Progenitor cell of endocrine pancreas (in vitro differentiated cells): ENCODE data around the gene KLHL18. TPM values are rescaled to one million over a fixed set of nuclear protein-coding genes. Genes with fewer than 3 reads are reported as not detected.
"Not testable (repeated sequence)": the region's sequence is repeated elsewhere in the genome, so short reads cannot be mapped to it uniquely, and the experiment has no call there.

Source experiments
- DNase-seq: peaks from one replicate; pipeline ENCODE4 v3.0.0; 2021; ENCODE audit warnings: low spot score; ENCODE audit not compliant: unreplicated experiment
- H3K27ac Mint-ChIP-seq: 2 replicates; pipeline ENCODE4 v1.8.0; 2021; ENCODE audit warnings: mild to moderate bottlenecking, moderate library complexity, mixed read lengths
- H3K27me3 Mint-ChIP-seq: 2 replicates; pipeline ENCODE4 v1.8.0; 2021; ENCODE audit warnings: mixed read lengths
- H3K36me3 Mint-ChIP-seq: 2 replicates; pipeline ENCODE4 v1.8.0; 2022; ENCODE audit warnings: mixed read lengths; ENCODE audit not compliant: insufficient read depth
- H3K4me1 Mint-ChIP-seq: 2 replicates; pipeline ENCODE4 v1.8.0; 2021; ENCODE audit warnings: low read depth, mixed read lengths
- H3K4me3 Mint-ChIP-seq: 2 replicates; pipeline ENCODE4 v1.8.0; 2021; ENCODE audit warnings: low read depth, mild to moderate bottlenecking, moderate library complexity, mixed read lengths
- H3K9me3 Mint-ChIP-seq: 2 replicates; pipeline ENCODE4 v1.8.0; 2021; ENCODE audit warnings: low read depth, mixed read lengths
- CTCF ChIP-seq: fragments of 200-600 bp; sonication (generic); IDR thresholded peaks from one replicate; pipeline ENCODE4 v1.5.0; 2021; ENCODE audit warnings: antibody characterized with exemption, mild to moderate bottlenecking; ENCODE audit not compliant: unreplicated experiment
- total RNA-seq: library from RNA; stranded (reverse); gene quantifications from 2 replicates; pipeline ENCODE4 v1.2.1, GENCODE V29; 2021

KLHL18 gene
- total RNA-seq, 1 donor from 2014 or later, result 33.6 TPM

DNA sequence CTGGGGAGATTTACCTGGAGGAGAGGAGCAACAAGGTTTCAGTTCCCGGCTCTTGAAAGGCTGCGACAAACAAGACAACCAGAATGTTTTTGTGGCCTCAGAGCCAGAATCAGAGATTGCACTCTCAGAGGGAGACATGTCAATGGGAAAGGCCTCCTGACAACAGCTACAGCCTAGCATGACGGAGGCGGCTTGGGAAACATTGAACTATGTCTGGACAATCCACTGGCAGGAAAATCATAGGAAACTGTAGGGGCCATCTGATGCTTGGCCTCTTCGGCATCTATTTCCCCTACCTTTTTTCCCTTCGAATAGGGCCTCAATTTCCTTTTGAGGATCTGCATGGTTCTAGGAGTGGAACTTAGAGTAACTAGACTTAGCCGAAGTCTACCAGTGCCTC, 84.9 kb downstream of the KLHL18 start:
- no peak overlapping the region for H3K4me3 Mint-ChIP-seq
- no peaks in the 10 kb centered on the region for H3K4me1 Mint-ChIP-seq
- H3K27me3 Mint-ChIP-seq, result peaks cover 2% of the 10 kb centered on the region
- DNase-seq, result no peak
- no peaks in the 10 kb centered on the region for H3K9me3 Mint-ChIP-seq
- H3K27ac Mint-ChIP-seq, result no peak overlapping the region
- no peak for TF ChIP-seq CTCF
- H3K36me3 Mint-ChIP-seq, result no peaks in the 10 kb centered on the region

GRCh38 chr3:47370020-47370419, 87.3 kb downstream of the KLHL18 start:
- not testable (repeated sequence) for DNase-seq, H3K9me3 Mint-ChIP-seq, H3K36me3 Mint-ChIP-seq, H3K27me3 Mint-ChIP-seq, H3K27ac Mint-ChIP-seq, H3K4me1 Mint-ChIP-seq, H3K4me3 Mint-ChIP-seq

GRCh38 chr3:47370887-47371697, 88.3 kb downstream of the KLHL18 start:
- no peak for DNase-seq

GRCh38 chr3:47374587-47374986, 91.8 kb downstream of the KLHL18 start:
- H3K27ac Mint-ChIP-seq, result no peak overlapping the region
- peaks cover 1% of the 10 kb centered on the region for H3K36me3 Mint-ChIP-seq
- H3K4me3 Mint-ChIP-seq, result no peak overlapping the region
- peaks cover 2% of the 10 kb centered on the region for H3K4me1 Mint-ChIP-seq
- no peaks in the 10 kb centered on the region for H3K9me3 Mint-ChIP-seq
- DNase-seq, result no peak
- no peaks in the 10 kb centered on the region for H3K27me3 Mint-ChIP-seq
- TF ChIP-seq CTCF, result no peak

More at GRCh38 chr3:47370887-47371697, 88.3 kb downstream of the KLHL18 start:
- Mint-ChIP-seq H3K4me1 (no peaks in the 10 kb centered on the region), H3K36me3 (no peaks in the 10 kb centered on the region), H3K9me3 (no peaks in the 10 kb centered on the region), H3K4me3 (no peak overlapping the region), H3K27ac (no peak overlapping the region), H3K27me3 (peaks cover 2% of the 10 kb centered on the region)
- TF ChIP-seq CTCF, result peak; percentile 59

GRCh38 chr3:47376393-47376792, 93.6 kb downstream of the KLHL18 start:
- Mint-ChIP-seq H3K27me3 (no peaks in the 10 kb centered on the region), H3K36me3 (peaks cover 1% of the 10 kb centered on the region), H3K9me3 (no peaks in the 10 kb centered on the region), H3K27ac (no peak overlapping the region), H3K4me3 (no peak overlapping the region), H3K4me1 (peaks cover 9% of the 10 kb centered on the region)
- no peak for DNase-seq
- no peak for TF ChIP-seq CTCF

DNA sequence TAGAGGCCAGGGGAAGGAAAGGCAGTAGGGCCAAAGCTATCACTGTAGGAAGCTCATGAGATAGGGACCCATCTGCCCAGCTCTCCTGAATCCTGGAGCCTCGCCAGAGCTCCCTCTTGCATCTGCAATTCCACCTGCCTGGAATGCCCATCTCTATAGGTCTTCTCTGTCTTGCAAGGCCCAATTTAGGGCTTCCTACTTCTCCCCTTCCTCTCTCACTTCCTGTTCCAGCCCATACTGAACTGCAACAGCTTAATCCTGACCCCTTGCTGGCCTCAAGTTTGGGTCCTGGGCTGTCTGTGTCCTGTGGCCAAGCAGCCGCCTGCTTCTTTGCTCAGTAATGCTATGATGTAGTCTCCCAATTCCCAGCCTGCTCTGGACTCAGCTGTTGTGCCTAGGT, 94.4 kb downstream of the KLHL18 start:
- no peak overlapping the region for H3K27ac Mint-ChIP-seq
- no peak overlapping the region for H3K4me3 Mint-ChIP-seq
- H3K4me1 Mint-ChIP-seq, result peaks cover 14% of the 10 kb centered on the region
- no peak for DNase-seq
- H3K36me3 Mint-ChIP-seq, result peaks cover 1% of the 10 kb centered on the region
- TF ChIP-seq CTCF, result no peak
- no peaks in the 10 kb centered on the region for H3K9me3 Mint-ChIP-seq
- no peaks in the 10 kb centered on the region for H3K27me3 Mint-ChIP-seq
